H9 (cell line): Measurements from ENCODE around the gene AGPAT2. TPM values are rescaled to one million over a fixed set of nuclear protein-coding genes. Genes with fewer than 3 reads are reported as not detected.

Source experiments
- DNase-seq: peaks from one replicate; pipeline ENCODE4 v3.0.0-alpha.2; 2017
- H2AFZ ChIP-seq: one replicate; pipeline ENCODE4 v1.6.1; 2013; ENCODE audit warnings: mild to moderate bottlenecking, low read length, control low read depth, moderate library complexity
- H2AK5ac ChIP-seq: 2 replicates; pipeline ENCODE4 v1.6.1; 2013; ENCODE audit warnings: low read length, control low read depth, mixed read lengths; ENCODE audit not compliant: insufficient read length
- H2BK120ac ChIP-seq: one replicate; pipeline ENCODE4 v1.6.1; 2013; ENCODE audit warnings: low read depth, mild to moderate bottlenecking, low read length, control low read depth, inconsistent platforms; ENCODE audit not compliant: poor library complexity, severe bottlenecking
- H2BK12ac ChIP-seq: 2 replicates; pipeline ENCODE4 v1.6.1; 2013; ENCODE audit warnings: low read length, control low read depth, mixed read lengths, low read depth; ENCODE audit not compliant: insufficient read length
- H2BK15ac ChIP-seq: 2 replicates; pipeline ENCODE4 v1.6.1; 2013; ENCODE audit warnings: low read depth, low read length, control low read depth
- H2BK20ac ChIP-seq: one replicate; pipeline ENCODE4 v1.6.1; 2013; ENCODE audit warnings: low read depth, mild to moderate bottlenecking, low read length, control low read depth, inconsistent platforms; ENCODE audit not compliant: poor library complexity, severe bottlenecking
- H2BK5ac ChIP-seq: 2 replicates; pipeline ENCODE4 v1.6.1; 2013; ENCODE audit warnings: low read length, control low read depth, mixed read lengths; ENCODE audit not compliant: insufficient read length
- H3K14ac ChIP-seq: 2 replicates; pipeline ENCODE4 v1.6.1; 2013; ENCODE audit warnings: low read length, control low read depth; ENCODE audit not compliant: insufficient read depth
- H3K18ac ChIP-seq: 2 replicates; pipeline ENCODE4 v1.6.1; 2013; ENCODE audit warnings: low read depth, mild to moderate bottlenecking, mixed read lengths, low read length, control low read depth; ENCODE audit not compliant: insufficient read length
- H3K23ac ChIP-seq: 2 replicates; pipeline ENCODE4 v1.6.1; 2013; ENCODE audit warnings: low read length, control low read depth, mixed read lengths, low read depth; ENCODE audit not compliant: insufficient read length
- H3K23me2 ChIP-seq: 2 replicates; pipeline ENCODE4 v1.6.1; 2013; ENCODE audit warnings: low read depth, mild to moderate bottlenecking, mixed read lengths, low read length, control low read depth; ENCODE audit not compliant: insufficient read length, poor library complexity, severe bottlenecking
- H3K27ac ChIP-seq: 2 replicates; pipeline ENCODE4 v1.5.1; 2013; ENCODE audit warnings: low read length, control low read depth, mixed read lengths, low read depth; ENCODE audit not compliant: insufficient read length
- H3K27me3 ChIP-seq: 2 replicates; pipeline ENCODE4 v1.6.1; 2013; ENCODE audit warnings: low read length, control low read depth, inconsistent platforms; ENCODE audit not compliant: insufficient read depth
- H3K4ac ChIP-seq: 2 replicates; pipeline ENCODE4 v1.6.1; 2013; ENCODE audit warnings: low read depth, mild to moderate bottlenecking, control low read depth, inconsistent platforms, low read length, moderate library complexity
- H3K4me1 ChIP-seq: 2 replicates; pipeline ENCODE4 v1.6.1; 2013; ENCODE audit warnings: low read length, control low read depth, inconsistent platforms; ENCODE audit not compliant: insufficient read depth
- H3K4me2 ChIP-seq: 2 replicates; pipeline ENCODE4 v1.6.1; 2013; ENCODE audit warnings: low read length, control low read depth, mixed read lengths; ENCODE audit not compliant: insufficient read length, insufficient read depth
- H3K56ac ChIP-seq: 2 replicates; pipeline ENCODE4 v1.6.1; 2013; ENCODE audit warnings: low read depth, mild to moderate bottlenecking, mixed read lengths, low read length, control low read depth; ENCODE audit not compliant: insufficient read length
- H3K79me1 ChIP-seq: 2 replicates; pipeline ENCODE4 v1.6.1; 2013; ENCODE audit warnings: low read depth, mild to moderate bottlenecking, moderate library complexity, low read length, control low read depth, inconsistent platforms; ENCODE audit not compliant: insufficient read depth, poor library complexity, severe bottlenecking
- H3K79me2 ChIP-seq: 2 replicates; pipeline ENCODE4 v1.6.1; 2013; ENCODE audit warnings: low read length, control low read depth, inconsistent platforms; ENCODE audit not compliant: insufficient read depth
- H3K9ac ChIP-seq: 2 replicates; pipeline ENCODE4 v1.6.1; 2013; ENCODE audit warnings: low read length, control low read depth, mixed read lengths; ENCODE audit not compliant: insufficient read length; ENCODE audit errors: extremely low read depth
- H3K9me3 ChIP-seq: one replicate; pipeline ENCODE4 v1.6.1; 2013; ENCODE audit warnings: low read depth, low read length, inconsistent platforms; ENCODE audit not compliant: control insufficient read depth
- H3T11ph ChIP-seq: one replicate; pipeline ENCODE4 v1.6.1; 2013; ENCODE audit warnings: mild to moderate bottlenecking, low read length, control low read depth, inconsistent platforms
- H4K20me1 ChIP-seq: one replicate; pipeline ENCODE4 v1.6.1; 2013; ENCODE audit not compliant: control insufficient read depth, insufficient read length, insufficient read depth
- H4K5ac ChIP-seq: 2 replicates; pipeline ENCODE4 v1.6.1; 2013; ENCODE audit warnings: low read depth, mild to moderate bottlenecking, mixed read lengths, low read length, control low read depth; ENCODE audit not compliant: insufficient read length
- H4K8ac ChIP-seq: replicated peaks from 2 replicates; pipeline ENCODE4 v1.6.1; 2013; ENCODE audit warnings: low read length, control low read depth, mixed read lengths, low read depth; ENCODE audit not compliant: insufficient read length
- H4K91ac ChIP-seq: 2 replicates; pipeline ENCODE4 v1.6.1; 2013; ENCODE audit warnings: low read depth, mild to moderate bottlenecking, moderate library complexity, mixed read lengths, low read length, control low read depth; ENCODE audit not compliant: insufficient read length
- H3K27ac Mint-ChIP-seq, 3 experiments: 2 replicates in 2 of 3; 3 replicates in 1 of 3; pipeline ENCODE4 v1.8.0; 2020 to 2021; ENCODE audit warnings: mixed read lengths in 3 of 3, mild to moderate bottlenecking in 1 of 3, moderate library complexity in 1 of 3
- H3K27me3 Mint-ChIP-seq: 2 replicates; pipeline ENCODE4 v1.8.0; 2021; ENCODE audit warnings: low read depth, mild to moderate bottlenecking, moderate library complexity, mixed read lengths
- H3K36me3 Mint-ChIP-seq, 3 experiments: 2 replicates in 2 of 3; 3 replicates in 1 of 3; pipeline ENCODE4 v1.8.0; 2020 to 2021; ENCODE audit warnings: low read depth in 3 of 3, mixed read lengths in 3 of 3; ENCODE audit not compliant: insufficient read depth in 1 of 3
- H3K4me1 Mint-ChIP-seq, 2 experiments: 2 replicates each; pipeline ENCODE4 v1.8.0; 2020; ENCODE audit warnings: mixed read lengths in 2 of 2
- H3K4me3 Mint-ChIP-seq, 2 experiments: 2 replicates in 1 of 2; 3 replicates in 1 of 2; pipeline ENCODE4 v1.8.0; 2020 to 2021; ENCODE audit warnings: mild to moderate bottlenecking in 2 of 2, mixed read lengths in 2 of 2, moderate library complexity in 1 of 2
- H3K9me3 Mint-ChIP-seq, 2 experiments: 2 replicates in 1 of 2; 3 replicates in 1 of 2; pipeline ENCODE4 v1.8.0; 2020; ENCODE audit warnings: mild to moderate bottlenecking in 2 of 2, mixed read lengths in 2 of 2, moderate library complexity in 1 of 2
- CTCF ChIP-seq: fragments of 200-600 bp; sonication (generic); conservative IDR thresholded peaks from 3 replicates; pipeline ENCODE4 v1.8.0; 2021; ENCODE audit warnings: antibody characterized with exemption, mild to moderate bottlenecking
- WGBS: extraction: QIAGEN DNeasy Blood & Tissue Kit; methylation state at CpG from one replicate; pipeline ENCODE4 v1.1.7; 2013; ENCODE audit warnings: missing lambda C conversion rate, low lambda C conversion rate, mixed read lengths; ENCODE audit not compliant: insufficient read length; ENCODE audit errors: extremely low coverage; 5-methylcytosine and 5-hydroxymethylcytosine counted together
- total RNA-seq: library from RNA; stranded (reverse); gene quantifications from 2 replicates; pipeline ENCODE4 v1.2.1, GENCODE V29; 2021

The AGPAT2 gene
- total RNA-seq, 1 experiment from 2014 or later = 29.7 TPM

DNA sequence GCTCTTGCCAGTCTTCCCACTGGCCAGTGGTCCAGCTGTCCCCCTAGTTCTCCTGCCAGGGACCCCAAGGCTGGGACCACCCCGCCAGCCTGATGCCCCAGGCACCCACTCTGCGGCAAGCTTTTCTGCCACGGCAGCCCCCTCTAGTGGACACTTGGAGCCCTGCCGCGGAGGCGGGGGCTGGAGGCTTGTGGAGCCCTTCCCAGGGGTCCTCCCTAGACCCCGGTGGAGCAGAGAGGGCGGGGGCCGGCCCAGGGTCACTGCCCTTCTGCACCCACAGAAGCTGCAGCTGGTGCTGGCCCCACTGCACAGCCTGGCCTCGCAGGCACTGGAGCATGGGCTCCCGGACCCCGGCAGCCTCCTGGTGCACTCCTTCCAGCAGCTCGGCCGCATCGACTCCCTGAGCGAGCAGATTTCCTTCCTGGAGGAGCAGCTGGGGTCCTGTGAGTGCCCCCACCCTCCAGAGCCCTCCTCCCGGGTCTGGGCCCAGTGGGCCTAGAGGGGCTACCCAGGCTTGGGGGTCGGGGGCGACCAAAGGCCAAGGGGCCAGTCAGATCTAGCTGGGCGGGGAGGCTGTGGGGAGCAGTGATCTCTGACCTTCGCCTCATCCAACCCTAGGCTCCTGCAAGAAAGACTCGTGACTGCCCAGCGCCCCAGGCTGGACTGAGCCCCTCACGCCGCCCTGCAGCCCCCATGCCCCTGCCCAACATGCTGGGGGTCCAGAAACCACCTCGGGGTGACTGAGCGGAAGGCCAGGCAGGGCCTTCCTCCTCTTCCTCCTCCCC lies 15.4 kb downstream of the AGPAT2 start:
- no peak overlapping the region for H3K4me3 Mint-ChIP-seq
- H2BK20ac ChIP-seq = no peak overlapping the region
- H2BK15ac ChIP-seq = no peak overlapping the region
- H2BK120ac ChIP-seq = no peak overlapping the region
- DNase-seq = peak; percentile 57
- H4K91ac ChIP-seq = no peak overlapping the region
- H2BK5ac ChIP-seq = no peak overlapping the region
- H3T11ph ChIP-seq = no peak overlapping the region
- H3K23ac ChIP-seq = no peak overlapping the region
- no peak overlapping the region for H2BK12ac ChIP-seq
- H4K20me1 ChIP-seq = peaks cover 4% of the 10 kb centered on the region
- H3K27ac Mint-ChIP-seq = no peak overlapping the region
- H3K9me3 Mint-ChIP-seq = no peaks in the 10 kb centered on the region
- no peaks in the 10 kb centered on the region for H3K9me3 ChIP-seq
- H3K27me3 ChIP-seq = no peaks in the 10 kb centered on the region
- H3K4ac ChIP-seq = no peak overlapping the region
- H3K79me2 ChIP-seq = no peaks in the 10 kb centered on the region
- H3K4me1 ChIP-seq = no peaks in the 10 kb centered on the region
- H3K18ac ChIP-seq = no peak overlapping the region
- peak; percentile 90 for TF ChIP-seq CTCF
- H3K56ac ChIP-seq = no peak overlapping the region
- no peak overlapping the region for H2AK5ac ChIP-seq
- H3K14ac ChIP-seq = no peak overlapping the region
- no peak overlapping the region for H2AFZ ChIP-seq
- no peak overlapping the region for H4K5ac ChIP-seq
- no peak overlapping the region for H4K8ac ChIP-seq
- no CpG with 5 or more reads among the region's 27 CpGs for WGBS
- H3K4me2 ChIP-seq = no peak overlapping the region
- no peak overlapping the region for H3K27ac ChIP-seq
- no peak overlapping the region for H3K9ac ChIP-seq
- peaks cover 0 to 3% (median 0%) of the 10 kb centered on the region in 3 experiments; a peak in 4 of 7 replicates for H3K36me3 Mint-ChIP-seq
- no peaks in the 10 kb centered on the region for H3K79me1 ChIP-seq
- peaks cover 2 to 4% of the 10 kb centered on the region in 2 experiments; a peak in 3 of 4 replicates for H3K4me1 Mint-ChIP-seq
- H3K23me2 ChIP-seq = no peaks in the 10 kb centered on the region
- H3K27me3 Mint-ChIP-seq = peaks cover under 1% of the 10 kb centered on the region; the same call in 1 of the 2 replicates
